ENCODE measurements around the gene GLP2R.

- TF ChIP-seq FOXK2 (IDR thresholded peaks at IDR 0.05) (no peak), FOXA1 (IDR thresholded peaks at IDR 0.05) (no peak), BHLHE40 (IDR thresholded peaks at IDR 0.05; ENCODE audit: borderline replicate concordance) (no peak)
Measured at GRCh38 chr17:9801505-9801904, 24.2 kb upstream of the GLP2R start.
